GM21619 (cell line): ENCODE results near the gene FAHD2A.
"Not testable (repeated sequence)": the region's sequence is repeated elsewhere in the genome, so short reads cannot be mapped to it uniquely, and the experiment has no call there.

ENCODE experiments used
- ATAC-seq: cut with Tn5 transposase; IDR thresholded peaks from one replicate; pipeline ENCODE4 v1.9.1; 2021; ENCODE audit not compliant: unreplicated experiment

The FAHD2A gene

DNA sequence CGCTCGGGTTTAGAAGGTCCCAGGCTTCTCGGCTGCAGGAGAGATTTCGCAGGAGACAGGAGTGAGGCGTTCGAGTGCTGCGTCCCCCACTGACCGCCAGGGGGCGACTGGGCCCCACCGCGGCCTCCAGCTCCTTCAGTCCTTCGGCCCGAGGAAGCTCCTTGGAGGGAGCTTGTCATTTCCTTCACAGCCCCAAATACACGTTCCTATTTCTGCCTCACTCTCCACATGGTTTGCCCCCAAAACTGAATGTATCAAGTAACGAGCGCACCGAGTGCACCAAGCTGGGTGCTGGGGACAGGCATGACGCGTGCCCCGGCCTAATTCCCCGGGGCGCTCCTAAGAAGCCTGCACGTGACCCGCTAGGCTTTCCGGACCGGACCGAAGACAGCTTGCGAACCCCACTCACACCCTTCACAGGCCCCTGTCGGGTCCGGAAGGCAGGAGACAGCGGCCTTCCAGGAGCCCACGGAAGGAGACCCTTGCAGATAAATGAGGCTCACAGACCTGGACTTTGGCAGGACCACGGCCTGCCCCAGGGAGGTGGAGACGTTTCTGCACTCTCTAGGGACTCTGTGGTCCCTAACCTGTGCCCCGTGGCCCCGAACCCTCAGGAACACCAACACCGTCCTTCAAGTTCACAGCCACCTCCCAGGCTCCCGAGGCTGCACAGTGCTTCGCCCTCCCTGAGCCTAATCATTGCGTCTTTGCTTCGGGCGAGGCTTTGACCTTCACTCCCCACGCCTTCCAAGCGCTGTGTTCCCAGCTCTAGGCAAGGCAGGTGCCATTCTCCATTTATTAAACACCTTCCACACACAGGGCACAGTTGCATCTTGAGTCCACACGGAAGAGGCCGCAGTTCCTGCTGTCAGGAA, 13.0 kb upstream of the FAHD2A start:
- ATAC-seq: peak; percentile 61

DNA sequence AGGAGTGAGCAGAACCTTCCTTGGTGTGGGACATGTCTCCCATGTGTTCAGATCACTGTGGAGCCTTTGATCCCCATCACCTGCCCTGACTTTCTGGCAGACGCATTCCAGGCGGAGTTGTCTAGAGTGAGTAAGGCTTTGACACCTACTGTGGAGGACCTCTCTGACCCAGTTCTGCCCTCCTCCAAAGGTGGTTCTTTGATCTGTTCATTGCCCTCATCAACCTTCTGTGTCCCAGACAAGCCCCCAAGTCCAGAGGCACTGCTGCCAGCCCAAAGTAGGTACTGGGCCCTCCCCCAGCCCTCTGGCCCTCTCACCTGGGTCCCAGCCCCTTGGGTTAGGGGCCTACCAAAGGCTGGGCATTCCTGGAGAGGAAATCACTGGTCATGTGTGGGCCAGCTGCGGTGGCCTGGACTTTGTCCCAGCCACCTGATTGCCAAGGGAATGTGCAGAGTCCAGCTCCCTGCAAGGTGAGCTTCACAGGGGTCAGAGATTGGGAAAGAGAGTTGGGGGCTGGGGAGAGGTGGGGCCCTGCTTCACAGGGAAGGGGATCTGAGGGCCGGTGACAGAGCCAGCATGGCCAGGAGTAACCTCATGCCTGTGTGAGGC, 12.1 kb upstream of the FAHD2A start:
- no peak for ATAC-seq

GRCh38 chr2:95390881-95391321, 11.6 kb upstream of the FAHD2A start:
- ATAC-seq: no peak

GRCh38 chr2:95391641-95392310, 10.7 kb upstream of the FAHD2A start:
- no peak for ATAC-seq

DNA sequence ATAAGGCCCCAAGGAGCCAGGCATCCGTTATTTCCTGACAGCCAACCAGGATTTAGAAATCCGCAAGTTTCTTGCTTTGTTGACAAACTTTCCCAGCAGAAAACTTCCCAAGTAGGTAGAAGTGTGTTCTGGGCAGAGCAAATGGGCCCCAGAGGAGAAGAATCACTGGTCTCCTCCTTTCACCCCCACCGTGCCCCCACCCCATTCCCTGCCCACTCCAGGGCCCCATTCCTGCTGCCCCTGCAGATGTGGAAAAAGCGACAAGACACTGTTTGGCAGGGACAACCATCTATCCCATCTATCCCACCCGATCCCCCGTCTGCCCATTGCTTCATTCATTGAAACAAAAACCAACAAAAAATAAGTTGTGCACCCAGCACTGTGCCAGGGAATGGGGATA, 10.2 kb upstream of the FAHD2A start:
- ATAC-seq: no peak

DNA sequence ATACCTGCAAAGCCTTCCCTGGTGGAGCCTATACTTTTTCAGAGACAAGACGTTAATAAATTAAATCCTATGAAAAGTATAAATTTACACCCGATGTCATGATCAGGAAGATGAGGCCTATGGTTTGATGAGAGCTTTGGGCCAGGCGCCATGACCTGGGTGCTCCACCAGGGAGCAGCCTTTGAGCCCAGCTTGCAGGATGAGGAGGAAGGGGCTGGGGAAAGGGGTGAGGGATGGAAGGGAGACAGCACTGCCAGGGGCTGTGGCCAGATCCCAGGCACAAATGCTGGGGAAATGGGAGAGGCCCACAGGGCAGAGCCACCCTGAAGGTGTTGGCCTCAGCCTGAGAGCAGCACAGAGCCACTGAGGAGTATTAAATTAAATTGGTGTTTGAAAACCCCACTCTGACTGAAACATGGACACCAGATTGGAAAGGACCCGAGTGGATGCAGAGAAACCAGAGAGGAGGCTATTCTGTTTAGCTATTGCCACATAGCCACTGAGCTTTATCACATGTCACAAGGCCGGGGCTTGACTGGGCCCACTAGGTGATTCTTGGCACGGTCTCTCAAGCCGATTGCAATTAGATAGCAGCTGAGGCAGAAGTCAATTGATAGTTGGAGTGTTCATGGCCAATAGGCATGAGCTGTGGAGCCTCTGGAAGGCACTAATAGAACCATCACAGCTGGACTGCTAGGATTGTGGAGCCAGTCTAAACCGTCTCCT, 9.6 kb upstream of the FAHD2A start:
- no peak for ATAC-seq

DNA sequence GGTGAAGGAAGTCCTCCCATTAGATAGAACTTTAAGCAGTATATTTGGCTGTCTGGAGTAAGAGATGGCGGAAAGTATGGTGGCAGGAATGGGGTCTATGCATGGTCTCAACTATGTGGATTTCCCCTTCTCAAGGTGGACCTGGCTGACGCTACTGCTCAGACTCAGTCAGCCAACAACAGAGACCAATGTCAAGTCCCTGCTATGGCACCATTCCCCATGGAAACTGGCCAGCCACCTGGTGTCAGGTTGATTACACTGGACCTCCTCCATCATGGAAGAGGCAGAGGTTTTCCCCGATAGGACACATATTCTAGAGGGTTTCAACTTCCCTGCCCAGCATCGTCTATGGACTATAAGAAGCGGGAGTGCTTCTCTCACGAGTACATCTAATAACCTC, 8.6 kb upstream of the FAHD2A start:
- no peak for ATAC-seq

- ATAC-seq: no peak
These were observed 3.4 kb upstream of the FAHD2A start for GRCh38 chr2:95399061-95399460.

- no peak for ATAC-seq
These were observed 1.0 kb upstream of the FAHD2A start for GRCh38 chr2:95401480-95401879.

DNA sequence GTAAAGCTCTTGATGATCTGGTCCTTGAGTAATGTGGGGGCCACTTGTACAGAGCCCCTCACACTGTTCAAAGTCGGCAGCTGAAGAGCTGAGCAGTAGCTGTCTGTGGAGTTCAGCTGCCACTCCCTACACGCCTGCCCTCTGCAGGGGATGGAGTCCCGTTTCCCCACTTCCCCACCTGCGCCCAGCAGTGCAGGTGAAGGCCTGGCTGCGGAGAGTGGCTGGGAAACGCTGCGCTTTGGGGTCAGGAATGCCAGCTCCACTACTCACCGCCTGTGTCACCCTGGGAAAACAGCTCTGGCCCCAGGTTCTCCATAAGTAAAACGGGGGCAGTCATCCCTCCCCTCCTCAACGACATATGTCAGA, 521 bp upstream of the FAHD2A start:
- peak; percentile 15 for ATAC-seq

DNA sequence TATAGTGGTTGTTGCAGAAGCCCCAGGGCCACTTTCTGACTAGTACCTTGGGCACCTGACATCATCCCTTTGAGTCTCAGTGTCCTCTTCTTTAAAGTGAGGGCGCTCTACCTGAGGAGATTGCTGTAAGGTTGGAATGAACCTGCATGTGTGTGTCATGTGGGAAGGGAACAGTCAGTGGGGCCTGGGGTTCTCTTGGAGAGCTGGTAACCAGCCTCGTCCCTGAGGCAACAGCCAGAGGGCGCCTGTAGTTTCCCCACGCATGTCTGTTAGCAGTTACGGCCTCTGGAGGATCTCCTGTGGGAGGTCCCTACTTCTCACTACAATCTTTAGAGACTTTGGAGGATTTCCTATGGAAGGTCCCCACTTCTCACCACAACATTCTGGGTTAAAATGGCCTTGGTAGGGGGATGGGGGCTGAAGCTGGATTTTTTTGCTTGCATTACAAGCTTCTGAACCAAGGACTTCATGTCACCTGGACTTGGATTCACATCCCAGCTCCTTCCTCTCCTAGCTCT, 755 bp downstream of the FAHD2A start:
- not testable (repeated sequence) for ATAC-seq

DNA sequence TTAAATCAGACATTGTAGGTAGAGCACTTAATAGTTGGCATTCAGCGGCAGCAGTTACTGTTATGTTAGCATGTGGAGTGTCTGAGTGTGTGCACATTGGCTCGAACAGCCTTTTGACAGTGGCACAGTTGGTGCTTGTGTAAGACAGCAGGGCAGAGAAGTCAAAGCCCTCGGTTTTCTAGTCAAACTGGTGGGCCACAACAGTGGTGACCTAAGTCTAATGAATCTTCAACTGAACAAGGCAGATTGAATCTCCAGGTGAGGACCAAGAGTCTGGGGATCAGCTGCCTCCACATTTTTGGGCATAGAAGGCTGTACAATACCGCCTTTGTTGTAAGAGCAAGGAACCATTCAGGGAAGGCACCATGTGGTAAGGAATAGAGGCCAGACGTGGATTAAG, 1.3 kb downstream of the FAHD2A start:
- not testable (repeated sequence) for ATAC-seq

DNA sequence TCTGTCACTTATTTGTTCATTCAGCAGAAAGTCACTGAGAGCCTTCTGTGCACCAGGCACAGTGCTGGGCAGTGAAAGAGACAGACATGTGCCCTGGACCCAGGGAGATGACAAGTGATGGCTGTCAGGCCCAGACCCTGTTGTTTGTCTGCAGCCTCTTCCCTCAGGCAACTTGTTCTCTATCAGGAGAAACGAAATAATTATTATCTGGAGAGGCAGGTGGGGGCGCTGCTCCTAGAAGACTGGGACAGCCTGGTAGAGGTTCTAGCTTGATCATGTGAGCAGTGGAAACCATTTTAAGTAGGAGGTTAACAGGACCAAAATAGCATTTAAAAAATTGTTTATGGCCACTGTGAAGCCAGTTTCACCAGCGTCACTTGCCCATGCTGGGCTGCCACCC, 2.2 kb downstream of the FAHD2A start:
- not testable (repeated sequence) for ATAC-seq

DNA sequence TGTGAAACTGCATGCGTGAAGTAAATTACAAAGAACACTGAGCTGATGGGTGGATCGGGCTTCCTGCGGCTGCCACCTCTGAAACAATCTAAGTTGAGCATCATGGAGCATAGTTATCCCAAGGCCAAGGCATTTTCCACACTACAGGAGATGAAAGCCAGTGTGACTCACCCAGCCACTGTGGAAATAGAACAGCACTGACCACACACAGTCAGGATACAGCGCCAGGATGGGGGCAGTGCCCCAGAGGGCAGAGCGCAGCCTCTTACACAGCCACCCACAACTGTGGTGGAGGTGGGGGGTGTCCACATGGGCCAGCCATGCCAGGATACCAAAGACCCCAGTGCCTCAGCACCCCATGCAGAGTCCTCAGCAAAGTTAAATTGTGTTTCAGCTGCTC, 8.7 kb downstream of the FAHD2A start:
- ATAC-seq: not testable (repeated sequence)

DNA sequence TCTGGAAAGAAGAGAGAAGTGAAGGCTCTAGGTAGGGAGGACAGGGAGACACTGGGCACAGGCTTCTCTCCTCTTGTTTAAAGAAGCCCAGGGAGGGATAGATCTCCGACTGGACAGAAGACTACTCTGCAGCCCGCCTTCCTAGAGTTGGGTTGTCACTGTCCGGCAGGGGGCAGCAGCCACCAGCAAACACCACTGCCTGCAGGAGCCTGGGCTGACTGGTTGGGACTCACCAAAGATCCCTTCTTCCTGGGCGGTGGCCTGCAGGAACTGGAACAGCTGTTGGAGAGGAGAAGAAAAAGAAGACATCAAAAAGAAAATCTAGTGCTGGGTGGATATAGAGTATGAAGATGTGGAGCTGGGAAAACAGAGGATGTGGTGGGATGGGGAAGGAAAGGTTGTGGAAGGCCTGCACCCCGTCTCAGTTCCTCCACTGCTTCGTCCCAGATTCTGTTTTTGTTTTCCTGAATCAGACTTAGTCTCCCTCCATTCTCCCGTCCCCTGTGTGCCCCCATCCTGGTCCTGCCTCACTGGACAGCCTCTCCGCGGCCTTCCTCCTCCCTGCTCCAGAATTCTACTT, 11.6 kb downstream of the FAHD2A start:
- not testable (repeated sequence) for ATAC-seq

GRCh38 chr2:95415138-95415537, 12.6 kb downstream of the FAHD2A start:
- ATAC-seq: not testable (repeated sequence)

DNA sequence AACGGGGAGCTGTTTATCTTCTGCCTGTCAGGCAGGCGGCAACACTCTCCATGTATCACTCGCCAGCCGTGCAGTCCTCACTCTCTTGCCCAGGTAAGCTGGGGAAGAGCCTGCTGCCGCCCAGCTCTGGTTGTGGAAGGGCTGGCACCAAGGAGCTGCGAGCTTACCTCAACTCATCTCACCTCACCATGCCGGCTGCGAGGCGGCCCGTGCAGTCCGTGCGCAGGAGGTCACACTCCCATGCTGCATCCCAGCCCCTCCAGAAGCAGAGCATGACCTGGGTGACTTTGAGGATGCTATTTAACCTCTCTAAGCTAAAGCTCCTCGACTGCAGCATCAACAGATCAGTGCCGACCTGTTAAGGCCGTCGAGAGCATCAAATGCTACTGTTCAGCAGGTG, 13.1 kb downstream of the FAHD2A start:
- not testable (repeated sequence) for ATAC-seq

GRCh38 chr2:95427196-95427867, 24.8 kb downstream of the FAHD2A start:
- ATAC-seq: not testable (repeated sequence)

GRCh38 chr2:95429748-95430467, 27.4 kb downstream of the FAHD2A start:
- ATAC-seq: not testable (repeated sequence)
